Measurements from ENCODE around the gene PTGR3. TPM values are rescaled to one million over a fixed set of nuclear protein-coding genes. Genes with fewer than 3 reads are reported as not detected.

PTGR3 gene
- total and polyA plus RNA-seq, 2 of the 8 experiments (the other 6 are each of a cell fraction or from before 2014, with no cell fraction given): 2.0 to 3.6 TPM

DNA sequence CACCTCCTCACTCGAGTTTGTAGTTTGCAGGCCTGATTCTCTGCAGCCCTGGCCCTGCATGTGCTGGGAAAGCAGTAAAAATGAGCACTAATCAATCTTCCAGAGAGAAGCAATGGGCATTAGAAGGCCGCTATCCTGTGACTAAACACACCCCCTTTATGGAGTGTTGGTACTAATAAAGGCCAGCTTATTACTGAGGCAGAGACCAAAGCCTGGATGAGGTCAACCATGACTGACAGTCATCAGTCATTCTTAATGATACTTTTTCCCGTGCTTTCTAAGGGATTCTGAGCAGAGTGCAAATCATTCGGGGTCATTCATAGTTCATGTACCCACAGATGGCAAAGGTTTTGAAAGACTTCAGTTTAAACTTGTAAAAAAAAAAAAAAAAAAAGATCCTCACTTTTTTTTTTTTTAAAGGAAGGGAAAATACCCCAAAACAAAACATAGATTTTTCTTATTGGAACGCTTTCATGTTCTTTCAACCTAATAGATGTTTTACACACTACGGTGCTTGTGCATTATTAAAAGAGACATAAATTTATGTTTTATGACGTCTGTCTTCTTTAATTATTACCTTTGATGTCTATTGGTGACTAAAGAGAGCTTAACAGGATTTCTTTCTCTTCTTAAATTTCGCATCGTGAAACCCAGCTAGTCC lies 14.9 kb upstream of the PTGR3 start (continued):
- TF ChIP-seq, protein P1, sequence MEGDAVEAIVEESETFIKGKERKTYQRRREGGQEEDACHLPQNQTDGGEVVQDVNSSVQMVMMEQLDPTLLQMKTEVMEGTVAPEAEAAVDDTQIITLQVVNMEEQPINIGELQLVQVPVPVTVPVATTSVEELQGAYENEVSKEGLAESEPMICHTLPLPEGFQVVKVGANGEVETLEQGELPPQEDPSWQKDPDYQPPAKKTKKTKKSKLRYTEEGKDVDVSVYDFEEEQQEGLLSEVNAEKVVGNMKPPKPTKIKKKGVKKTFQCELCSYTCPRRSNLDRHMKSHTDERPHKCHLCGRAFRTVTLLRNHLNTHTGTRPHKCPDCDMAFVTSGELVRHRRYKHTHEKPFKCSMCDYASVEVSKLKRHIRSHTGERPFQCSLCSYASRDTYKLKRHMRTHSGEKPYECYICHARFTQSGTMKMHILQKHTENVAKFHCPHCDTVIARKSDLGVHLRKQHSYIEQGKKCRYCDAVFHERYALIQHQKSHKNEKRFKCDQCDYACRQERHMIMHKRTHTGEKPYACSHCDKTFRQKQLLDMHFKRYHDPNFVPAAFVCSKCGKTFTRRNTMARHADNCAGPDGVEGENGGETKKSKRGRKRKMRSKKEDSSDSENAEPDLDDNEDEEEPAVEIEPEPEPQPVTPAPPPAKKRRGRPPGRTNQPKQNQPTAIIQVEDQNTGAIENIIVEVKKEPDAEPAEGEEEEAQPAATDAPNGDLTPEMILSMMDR (IDR thresholded peaks at IDR 0.05; ENCODE audit: control extremely low read depth in 1 of 3, insufficient read depth in 1 of 3, low read depth in 1 of 3, low read length in 3 of 3): no peak

All from H1 (cell line).